ENCODE measurements around the gene MEIOB.

MEIOB gene

DNA sequence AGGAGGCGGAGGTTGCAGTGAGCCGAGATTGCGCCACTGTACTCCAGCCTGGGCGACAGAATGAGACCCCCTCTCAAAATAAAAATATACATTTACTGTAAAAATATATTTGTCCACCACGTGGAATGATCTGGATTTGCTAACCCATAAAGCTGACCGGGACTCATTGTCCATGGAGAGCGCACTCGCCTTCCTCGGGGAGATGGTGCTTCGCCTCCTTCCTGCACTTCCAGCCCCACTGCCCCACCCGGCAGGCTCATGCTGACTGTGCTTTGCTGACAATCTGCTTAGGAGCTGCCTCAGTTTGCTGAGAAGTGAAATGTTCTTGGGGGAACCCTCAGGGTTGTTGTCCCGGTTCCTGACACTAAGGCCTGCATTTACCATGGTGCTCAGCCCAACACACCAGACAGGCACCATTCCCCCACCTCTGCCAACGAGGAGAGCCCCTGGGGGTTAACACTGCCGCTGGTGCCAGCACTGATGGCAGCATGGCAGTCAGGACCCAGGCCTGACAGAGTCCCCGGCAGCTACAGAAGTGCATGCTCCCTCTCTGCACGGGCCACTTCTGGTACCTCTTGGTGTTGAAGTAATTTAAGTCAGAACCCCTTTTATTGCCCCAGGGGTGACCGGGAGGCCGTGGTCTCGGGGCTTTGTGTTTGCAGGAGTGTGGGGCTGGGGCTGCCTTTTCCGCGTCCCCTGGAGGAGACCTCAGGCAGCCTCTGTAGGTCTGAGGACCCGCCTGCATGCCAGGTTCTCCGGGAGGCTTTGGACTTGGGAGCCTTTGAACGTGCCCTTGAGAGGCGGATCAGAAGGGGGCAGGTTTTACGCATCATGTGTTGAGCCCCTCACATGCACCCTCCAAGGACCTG lies 86.8 kb downstream of the MEIOB start:
- DNase-seq, result no peak
